HCT116 (cell line): ENCODE measurements around the gene CDC42EP1. TPM values are rescaled to one million over a fixed set of nuclear protein-coding genes. Genes with fewer than 3 reads are reported as not detected.

Experiments
- ATF3 ChIP-seq: IDR thresholded peaks from 2 replicates; pipeline ENCODE4 v1.6.1; 2012
- CEBPB ChIP-seq: IDR thresholded peaks from 2 replicates; pipeline ENCODE4 v1.6.1; 2012; ENCODE audit warnings: low read depth
- CTCF ChIP-seq, 3 experiments: fragments of 200-600 bp in 1 of 3; sonication (generic) in 1 of 3; IDR thresholded peaks in 2 of 3; conservative IDR thresholded peaks in 1 of 3; 2 replicates each; pipeline ENCODE4 v1.5.1; 2012 to 2017; ENCODE audit warnings: low read depth in 2 of 3, low read length in 2 of 3, antibody characterized with exemption in 1 of 3, borderline replicate concordance in 1 of 3, control low read depth in 1 of 3, mild to moderate bottlenecking in 1 of 3, mixed read lengths in 1 of 3, mixed run types in 1 of 3, moderate library complexity in 1 of 3; ENCODE audit not compliant: insufficient read depth in 1 of 3
- ELF1 ChIP-seq: IDR thresholded peaks from 2 replicates; pipeline ENCODE4 v1.6.1; 2012; ENCODE audit warnings: low read depth, borderline replicate concordance
- EZH2phosphoT487 ChIP-seq: fragments of 200-600 bp; IDR thresholded peaks from 2 replicates; pipeline ENCODE4 v1.6.1; 2018; ENCODE audit warnings: antibody characterized with exemption, borderline replicate concordance
- JUND ChIP-seq: IDR thresholded peaks from 2 replicates; pipeline ENCODE4 v1.6.1; 2012
- MAX ChIP-seq: IDR thresholded peaks from 2 replicates; pipeline ENCODE4 v1.6.1; 2012
- POLR2AphosphoS5 ChIP-seq: IDR thresholded peaks from 2 replicates; pipeline ENCODE4 v1.6.1; 2011; ENCODE audit warnings: mild to moderate bottlenecking, low read depth, low read length, moderate library complexity
- RAD21 ChIP-seq: IDR thresholded peaks from 2 replicates; pipeline ENCODE4 v1.6.1; 2012; ENCODE audit warnings: low read depth, mild to moderate bottlenecking
- SIN3A ChIP-seq: IDR thresholded peaks from 2 replicates; pipeline ENCODE4 v1.6.1; 2012; ENCODE audit warnings: low read depth
- SP1 ChIP-seq: IDR thresholded peaks from 2 replicates; pipeline ENCODE4 v1.6.1; 2012; ENCODE audit warnings: low read depth
- SRF ChIP-seq: IDR thresholded peaks from 2 replicates; pipeline ENCODE4 v1.6.1; 2012; ENCODE audit warnings: low read depth
- ZBTB33 ChIP-seq: IDR thresholded peaks from 2 replicates; pipeline ENCODE4 v1.6.1; 2011; ENCODE audit warnings: mild to moderate bottlenecking, low read length, moderate library complexity; ENCODE audit not compliant: insufficient replicate concordance; ENCODE audit errors: extremely low read depth
- ZFX ChIP-seq: fragments of 450-650 bp; IDR thresholded peaks from 2 replicates; pipeline ENCODE4 v1.6.1; 2017
- ZNF274 ChIP-seq: fragments of 200-500 bp; sonication (Bioruptor generic); IDR thresholded peaks from 2 replicates; pipeline ENCODE4 v1.6.1; 2014; ENCODE audit warnings: mild to moderate bottlenecking, low read depth, low read length, inconsistent platforms
- total RNA-seq: library from RNA; stranded (reverse); gene quantifications from one replicate; pipeline ENCODE4 v1.2.1, GENCODE V29; 2021; ENCODE audit not compliant: unreplicated experiment

CDC42EP1 gene
- total RNA-seq, 1 experiment from 2014 or later = 160 TPM

- peak; percentile 93 for TF ChIP-seq ZBTB33
- no peak for TF ChIP-seq RAD21
- peak; percentile 93 for TF ChIP-seq SP1
- no peak for TF ChIP-seq ATF3
- TF ChIP-seq SRF = no peak; the same call in 1 of the 2 replicates
- no peak for TF ChIP-seq ZNF274
- TF ChIP-seq EZH2phosphoT487 = no peak
- TF ChIP-seq SIN3A = peak; percentile 82; the same call in 1 of the 2 replicates
- TF ChIP-seq MAX = peak; percentile 95
- no peak for TF ChIP-seq CEBPB
- TF ChIP-seq CTCF (IDR thresholded peaks at IDR 0.05 in 2 of 3, conservative IDR thresholded peaks at IDR 0.05 in 1 of 3; ENCODE audit: borderline replicate concordance in 1 of 3, insufficient read depth in 1 of 3, low read depth in 2 of 3, low read length in 2 of 3) = no peak
- no peak; the same call in 1 of the 2 replicates for TF ChIP-seq ELF1
- TF ChIP-seq ZFX = peak; percentile 49; the same call in 1 of the 2 replicates
- no peak for TF ChIP-seq POLR2AphosphoS5
- TF ChIP-seq JUND = no peak
- TF ChIP-seq, all 23 proteins: peak for 8
Observed at GRCh38 chr22:37608477-37609239, 48.4 kb downstream of the CDC42EP1 start, which contains the start of gene GGA1 (continued).
